NCI-H345 treated with DMSO at 0.1 percent for 48 hours (cell line): ENCODE results near the gene DYRK1A.
"Not testable (repeated sequence)": the region's sequence is repeated elsewhere in the genome, so short reads cannot be mapped to it uniquely, and the experiment has no call there.

Experiments used
- DNase-seq: peaks from one replicate; lab custom pipeline; 2025; ENCODE audit not compliant: unreplicated experiment; lab: John Stamatoyannopoulos, UW

DYRK1A gene

DNA sequence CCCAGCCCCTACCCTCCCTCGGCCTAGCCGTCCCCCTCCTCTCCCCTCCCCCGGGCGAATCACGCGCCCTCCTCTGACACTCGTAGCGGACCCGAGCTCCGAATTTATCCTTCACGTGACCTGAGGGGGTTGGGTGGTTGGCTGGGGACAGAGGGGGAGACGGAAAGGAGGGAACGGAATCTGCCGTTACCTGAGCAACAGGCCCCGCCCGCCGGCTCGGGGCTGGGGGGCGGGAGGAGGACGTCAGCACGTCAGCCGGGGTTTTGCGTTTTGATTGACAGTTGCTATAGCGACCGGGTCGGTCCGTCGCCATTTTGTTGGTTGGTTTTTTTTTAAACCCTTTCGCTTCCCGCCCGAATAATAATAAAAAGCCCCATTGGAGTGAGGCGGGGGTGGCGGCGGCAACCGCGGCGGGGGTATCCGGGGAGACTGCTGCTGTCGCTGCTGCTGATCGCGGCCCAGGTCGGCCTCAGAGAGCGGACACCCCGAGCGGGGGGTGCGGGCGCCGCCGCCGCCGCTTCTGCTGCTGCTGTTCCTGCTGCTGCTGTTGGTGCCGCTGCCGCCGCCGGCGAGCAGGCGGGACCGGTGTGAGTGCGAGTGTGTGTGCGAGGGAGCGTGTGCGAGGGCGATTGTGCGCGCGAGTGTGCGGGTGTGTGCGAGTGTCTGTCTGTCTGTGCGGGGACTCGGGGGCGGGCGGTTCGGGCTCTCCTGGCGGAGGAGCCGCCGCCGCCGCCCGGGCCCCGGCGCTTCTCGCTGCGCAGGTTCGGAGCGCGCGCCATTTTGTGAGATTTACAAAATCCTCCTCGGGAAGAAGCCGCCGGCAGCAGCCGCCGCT, at the start of gene DYRK1A:
Gene DYRK1A, plus strand, starts transcription at position 292 of the 835 bp plus-strand sequence. CDS start 53,602 bp downstream, outside the sequence.
- peak; percentile 99 for DNase-seq

DNA sequence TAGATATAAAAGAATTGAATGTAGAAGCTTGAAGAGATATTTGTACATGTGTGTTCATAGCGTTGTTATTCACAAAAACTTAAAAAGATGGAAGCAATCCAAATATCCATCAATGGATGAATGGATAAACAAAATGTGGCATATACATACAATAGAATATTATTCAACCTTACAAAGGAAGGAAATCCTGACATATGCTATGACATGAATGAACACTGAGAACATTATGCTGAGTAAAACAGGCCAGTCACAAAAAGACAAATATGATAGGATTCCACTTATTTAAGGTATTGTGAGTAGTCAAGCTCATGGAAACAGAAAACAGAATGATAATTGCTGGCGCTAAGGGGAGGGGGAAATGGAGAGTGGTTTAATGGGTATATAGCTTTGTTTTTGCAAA, 47.0 kb upstream of the DYRK1A start:
- DNase-seq, result no peak

DNA sequence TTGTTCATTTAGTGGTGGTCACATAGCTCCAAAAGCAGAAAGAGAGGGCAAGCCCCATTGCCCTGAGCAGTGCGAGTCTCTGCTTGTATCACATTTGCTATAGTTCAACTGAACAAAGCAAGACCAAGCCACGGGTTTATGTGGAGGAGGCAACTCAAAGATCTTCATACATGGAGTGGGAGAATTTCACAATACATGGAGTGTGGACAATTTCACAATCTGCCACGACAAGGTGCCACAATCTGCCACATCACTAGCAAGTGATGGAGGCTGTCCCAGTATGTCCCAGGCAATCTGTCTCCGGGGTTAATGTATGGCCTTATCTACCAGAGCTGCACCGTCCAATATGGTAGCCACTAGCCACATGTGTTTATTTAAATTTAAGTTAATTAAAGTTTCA, 44.5 kb upstream of the DYRK1A start:
- no peak for DNase-seq

DNA sequence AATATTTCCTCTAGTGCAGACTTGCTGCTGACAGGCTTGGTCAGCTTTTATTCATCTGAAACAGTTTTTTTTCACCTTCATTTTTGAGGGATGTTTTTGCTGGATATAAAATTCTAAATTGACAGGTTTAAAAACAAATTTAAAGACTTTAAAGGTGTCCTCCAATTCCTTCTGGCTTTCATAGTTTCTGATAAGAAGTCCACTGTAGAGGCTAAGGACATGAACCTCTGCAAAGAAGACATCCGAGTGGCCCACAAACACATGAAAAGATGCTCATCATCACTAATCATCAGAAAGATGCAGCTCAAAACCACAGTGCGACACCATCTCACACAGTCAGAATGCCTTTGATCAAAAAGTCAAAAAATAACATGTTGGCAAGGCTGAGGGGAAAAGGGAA, 42.0 kb upstream of the DYRK1A start:
- no peak for DNase-seq

DNA sequence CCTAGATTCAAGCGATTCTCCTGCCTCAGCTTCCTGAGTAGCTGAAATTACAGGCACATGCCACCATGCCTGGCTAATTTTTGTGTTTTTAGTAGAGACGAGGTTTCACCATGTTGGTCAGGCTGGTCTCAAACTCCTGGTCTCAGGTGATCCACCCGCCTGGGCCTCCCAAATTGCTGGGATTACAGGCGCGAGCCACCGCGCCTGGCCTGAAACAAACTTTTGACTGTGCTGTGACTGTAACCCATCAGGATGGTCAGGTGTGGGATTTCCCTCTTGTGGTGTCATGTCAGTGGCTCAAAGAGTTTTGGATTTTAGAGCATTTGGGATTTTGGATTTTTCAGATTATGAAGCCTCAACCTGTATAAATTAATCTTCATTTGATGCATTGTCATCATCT, 38.4 kb upstream of the DYRK1A start:
- DNase-seq, result not testable (repeated sequence)

DNA sequence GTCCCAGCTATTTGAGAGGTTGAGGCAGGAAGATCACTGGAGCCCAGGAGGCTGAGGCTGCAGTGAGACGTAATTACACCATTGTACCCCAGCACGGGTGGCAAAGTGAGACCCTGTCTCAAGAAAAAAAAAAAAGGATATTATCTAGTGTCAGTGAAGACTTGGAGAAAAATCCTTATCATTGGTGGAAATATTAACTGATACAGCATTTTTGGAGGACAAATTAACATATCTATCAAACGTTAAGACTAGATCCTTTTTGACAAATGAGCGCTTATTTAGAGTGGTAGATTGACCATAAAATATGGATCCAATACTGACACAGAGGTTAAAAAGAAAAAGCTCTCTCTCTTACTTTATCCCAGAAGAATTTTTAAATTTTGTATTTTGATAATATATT, 35.2 kb upstream of the DYRK1A start:
- no peak for DNase-seq

DNA sequence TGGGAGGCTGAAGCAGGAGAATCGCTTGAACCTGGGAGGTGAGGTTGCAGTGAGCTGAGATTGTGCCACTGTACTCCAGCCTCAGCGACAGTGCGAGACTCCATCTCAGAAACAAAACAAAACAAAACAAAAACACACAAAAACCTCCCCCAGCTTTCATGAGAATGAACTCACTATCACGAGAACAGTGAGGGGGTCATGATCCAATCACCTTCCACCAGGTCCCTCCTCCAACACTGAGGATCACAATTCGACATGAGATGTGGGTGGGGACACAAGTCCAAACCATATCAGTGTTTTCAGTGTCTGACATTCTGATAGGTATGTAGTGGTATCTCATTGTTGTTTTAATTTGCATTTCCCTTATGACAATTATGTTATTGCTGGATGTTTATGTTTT, 31.5 kb upstream of the DYRK1A start:
- DNase-seq, result no peak

DNA sequence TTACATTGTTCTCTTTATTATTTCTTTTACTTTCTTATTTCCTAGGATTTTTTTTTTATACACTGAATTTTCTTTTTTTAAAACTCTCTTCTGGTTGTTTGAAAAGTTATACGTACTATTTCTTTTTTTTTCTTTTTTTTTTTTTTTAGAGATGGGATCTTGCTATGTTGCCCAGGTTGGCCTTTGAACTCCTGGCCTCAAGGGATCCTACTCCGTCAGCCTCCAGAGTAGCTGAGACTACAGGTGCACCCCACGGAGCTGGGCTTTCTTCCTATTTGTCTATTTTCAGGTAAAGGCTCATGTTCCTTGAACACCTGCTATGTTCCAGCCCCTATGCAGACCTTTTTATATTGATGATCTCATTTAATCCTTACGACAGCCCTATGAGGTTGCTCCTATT, 29.4 kb upstream of the DYRK1A start:
- no peak for DNase-seq

DNA sequence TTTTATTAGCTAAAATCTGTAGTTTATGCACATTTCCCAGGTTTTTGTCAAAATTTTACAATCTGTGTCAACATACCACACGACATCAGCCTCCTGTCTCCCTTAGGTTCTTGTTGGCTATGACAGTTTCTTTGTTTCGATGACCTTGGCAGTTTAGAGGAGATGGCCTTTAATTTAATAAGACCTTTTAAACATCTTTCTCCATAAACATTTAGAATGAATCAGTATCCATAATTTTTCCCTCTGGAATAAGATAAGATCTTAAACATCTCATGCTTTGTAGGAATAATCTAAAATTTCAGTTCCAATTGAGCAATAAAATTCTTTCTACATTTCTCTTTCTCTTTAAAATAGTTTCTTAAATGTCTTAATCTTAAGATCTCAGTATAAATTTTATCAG, 28.7 kb upstream of the DYRK1A start:
- DNase-seq, result no peak

DNA sequence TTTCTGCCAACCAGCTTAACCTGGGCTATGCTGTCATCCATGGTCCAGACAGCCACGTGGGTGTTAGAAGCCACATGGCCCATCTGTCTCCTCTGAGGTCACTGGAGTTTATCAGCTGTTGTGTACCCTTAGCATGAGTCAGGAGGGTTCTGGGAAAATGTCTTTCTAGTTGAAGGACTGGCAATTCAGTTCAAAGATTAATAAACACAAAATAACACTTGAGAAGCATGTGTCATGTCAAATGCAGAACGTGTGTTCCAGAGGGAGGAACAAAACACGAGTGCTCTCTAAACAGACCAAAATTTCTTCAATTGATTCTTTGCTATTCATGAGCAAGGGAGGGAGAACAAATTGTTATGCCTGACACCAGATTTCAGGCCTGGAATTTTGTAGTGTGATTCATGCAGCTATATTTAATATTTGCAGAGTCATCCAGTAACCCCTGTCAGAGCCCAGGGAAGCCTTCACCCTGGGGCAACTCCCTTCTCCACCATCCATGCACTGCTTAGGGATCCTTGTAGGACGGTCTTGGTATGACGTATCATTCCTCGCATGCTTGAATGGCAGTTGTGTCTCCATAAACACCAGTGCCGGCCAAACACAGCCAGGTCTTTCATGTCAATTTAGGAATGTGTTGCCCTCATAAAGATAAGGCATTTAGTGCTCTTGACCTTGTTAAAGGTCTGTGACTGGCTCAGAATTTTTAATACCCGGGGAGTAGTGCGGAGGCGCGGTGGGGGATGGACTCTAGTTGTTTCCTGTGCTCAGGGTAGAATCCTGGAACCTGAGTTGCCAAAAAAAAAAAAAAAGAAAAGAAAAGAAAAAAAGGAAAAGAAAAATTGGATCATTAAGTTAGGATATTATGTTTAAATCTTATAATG, 27.7 kb upstream of the DYRK1A start:
- DNase-seq, result no peak

DNA sequence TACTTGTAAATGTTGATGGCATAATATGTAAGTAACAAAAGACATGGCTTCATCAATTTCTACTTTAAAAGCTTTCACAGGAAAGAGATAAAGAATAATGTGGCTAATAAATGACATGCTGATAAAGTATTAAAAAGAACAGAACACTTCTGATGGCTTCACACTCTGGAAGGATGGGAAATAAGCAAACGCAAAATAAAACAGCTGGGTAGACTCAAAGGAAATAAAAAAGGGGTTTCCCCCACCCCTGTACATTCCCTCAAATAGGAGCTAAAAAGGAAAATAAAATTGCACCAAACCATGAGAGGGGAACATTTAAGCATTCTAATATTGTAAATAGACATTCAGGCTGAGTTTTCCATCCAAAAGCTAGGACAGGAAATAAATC, 27.0 kb upstream of the DYRK1A start:
- DNase-seq, result no peak

DNA sequence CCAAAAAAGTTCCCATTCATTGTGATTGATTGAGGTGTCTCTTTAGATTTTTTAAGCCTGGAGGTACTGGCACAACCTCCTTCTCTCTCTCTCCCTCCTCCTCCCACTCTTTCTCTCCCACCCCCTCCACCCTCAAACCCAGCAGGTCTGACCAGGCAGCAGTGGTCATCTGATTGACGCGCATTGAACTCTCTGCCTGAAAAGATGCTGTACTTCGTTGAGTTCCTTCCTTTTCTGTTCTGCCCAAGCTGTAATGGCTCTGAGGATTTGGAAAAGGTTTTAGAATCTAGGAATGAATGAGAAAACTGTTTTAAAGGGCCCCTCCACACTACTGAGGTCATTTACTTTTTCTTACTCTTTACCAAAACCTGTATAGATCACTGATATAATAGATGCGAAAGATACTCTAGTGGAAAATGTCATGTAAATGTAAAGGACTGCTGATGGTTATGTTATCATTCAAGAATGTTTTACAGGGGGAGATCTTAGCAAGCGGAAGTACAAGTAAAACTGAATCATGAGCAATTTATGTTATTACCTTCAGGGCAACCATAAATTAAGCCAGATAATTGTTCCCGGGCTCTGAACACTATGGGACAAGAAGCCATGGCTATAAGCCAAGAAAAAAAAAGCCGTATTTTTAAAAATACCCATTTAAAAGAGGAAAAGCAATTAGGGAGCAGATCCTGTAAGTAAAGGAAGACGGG, 25.2 kb upstream of the DYRK1A start:
- no peak for DNase-seq

DNA sequence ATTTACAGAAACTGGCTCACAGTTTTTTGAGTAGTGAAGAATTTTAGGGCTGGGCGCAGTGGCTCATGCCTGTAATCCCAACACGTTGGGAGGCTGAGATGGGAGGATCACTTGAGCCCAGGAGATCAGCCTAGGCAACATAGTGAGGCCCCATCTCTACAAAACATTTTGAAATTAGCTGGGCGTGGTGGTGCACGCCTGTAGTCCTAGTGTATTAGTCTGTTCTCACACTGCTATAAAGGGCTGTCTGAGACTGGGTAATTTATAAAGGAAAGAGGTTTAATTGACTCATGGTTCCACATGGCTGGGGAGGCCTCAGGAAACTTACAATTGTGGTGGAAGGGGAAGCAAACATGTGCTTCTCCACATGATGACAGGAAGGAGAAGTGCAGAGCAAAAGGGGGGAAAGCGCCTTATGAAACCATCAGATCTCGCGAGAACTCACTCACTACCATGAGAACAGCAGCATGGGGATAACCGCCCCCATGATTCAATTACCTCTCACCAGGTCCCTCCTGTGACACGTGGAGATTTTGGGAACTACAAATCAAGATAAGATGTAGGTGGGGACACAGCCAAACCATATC, 24.4 kb upstream of the DYRK1A start:
- DNase-seq, result no peak

DNA sequence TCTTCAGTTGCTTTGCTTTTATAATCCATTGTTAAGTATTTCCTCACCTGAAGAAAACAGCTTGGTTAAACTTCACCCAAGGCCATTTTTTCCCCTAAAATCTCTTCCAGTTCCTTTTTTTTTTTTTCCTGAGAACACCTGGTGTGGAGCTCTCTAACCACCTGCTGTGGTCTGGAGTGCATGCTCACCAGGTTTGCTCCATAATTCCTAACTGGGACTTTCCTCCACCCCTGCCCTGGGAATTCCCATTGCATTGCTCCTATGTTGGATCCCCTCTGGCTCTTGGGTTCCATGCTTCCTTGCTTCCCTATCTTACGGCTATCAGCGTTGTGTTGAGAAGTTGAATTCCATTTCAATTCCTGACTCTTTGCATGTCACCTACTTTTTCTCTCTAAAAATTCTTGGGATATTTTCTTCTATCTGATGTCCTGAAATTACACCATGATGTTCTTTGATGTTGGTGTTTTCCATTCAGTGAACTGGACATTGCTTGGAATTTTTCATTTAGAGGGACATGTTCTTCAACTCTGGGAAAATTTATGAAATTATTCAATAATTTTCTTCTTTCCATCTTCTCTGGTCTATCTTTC, 19.6 kb upstream of the DYRK1A start:
- DNase-seq, result no peak

DNA sequence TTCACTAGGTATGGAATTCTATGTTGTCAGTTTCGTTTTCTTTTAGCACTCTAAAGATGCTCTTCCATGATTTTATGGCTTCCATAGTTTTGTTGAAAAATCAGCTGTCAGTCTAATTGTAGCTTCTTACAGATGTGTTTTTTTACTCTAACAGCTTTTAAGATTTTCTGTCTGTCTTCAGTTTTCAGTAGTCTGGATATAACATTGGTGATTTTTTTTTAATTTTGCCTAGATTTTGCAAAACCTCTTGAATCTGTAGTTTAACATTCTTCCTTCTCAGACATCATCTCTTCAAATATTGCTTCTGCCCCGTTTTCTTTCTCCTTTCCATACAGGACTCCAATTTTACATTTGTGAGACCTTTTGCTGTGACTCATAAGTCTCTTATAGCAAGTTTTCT, 17.9 kb upstream of the DYRK1A start:
- DNase-seq, result no peak

DNA sequence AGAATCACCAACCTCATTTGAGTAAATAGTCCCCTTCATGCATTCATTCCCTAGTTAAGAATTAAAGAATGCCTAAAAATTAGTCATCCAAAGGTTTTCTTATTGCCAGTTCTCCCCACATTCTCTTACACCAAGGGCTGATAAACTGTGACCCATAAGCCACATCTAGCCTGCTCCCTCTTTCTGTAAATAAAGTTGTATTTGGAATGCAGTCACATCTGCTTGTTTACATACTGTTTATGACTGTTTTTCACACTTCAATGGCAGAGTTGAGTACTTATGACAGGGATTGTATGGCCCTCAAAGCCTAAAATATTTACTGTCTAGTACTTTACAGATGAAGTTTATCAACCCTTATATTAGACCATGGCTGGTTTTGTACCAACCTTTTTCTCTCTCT, 16.1 kb upstream of the DYRK1A start:
- no peak for DNase-seq

DNA sequence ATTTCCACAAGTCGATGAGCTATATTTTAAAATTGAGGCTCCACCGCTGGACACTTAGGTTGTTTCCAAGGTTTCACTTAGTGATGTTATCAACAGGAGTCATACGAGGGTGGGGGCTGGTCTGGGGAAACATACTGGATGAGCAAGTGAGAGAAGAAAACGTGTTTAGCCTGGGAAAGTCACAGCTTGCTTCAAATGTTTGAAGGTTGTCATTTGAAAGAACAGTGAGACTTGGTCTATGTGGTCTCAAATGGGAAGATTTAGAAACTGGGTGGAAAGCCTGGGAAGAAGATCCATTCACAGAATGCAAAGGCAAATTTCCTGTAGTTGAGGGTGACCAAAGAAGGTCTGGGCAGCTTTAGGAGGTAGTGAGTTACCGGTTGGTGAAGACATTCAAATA, 9.9 kb upstream of the DYRK1A start:
- DNase-seq, result no peak

DNA sequence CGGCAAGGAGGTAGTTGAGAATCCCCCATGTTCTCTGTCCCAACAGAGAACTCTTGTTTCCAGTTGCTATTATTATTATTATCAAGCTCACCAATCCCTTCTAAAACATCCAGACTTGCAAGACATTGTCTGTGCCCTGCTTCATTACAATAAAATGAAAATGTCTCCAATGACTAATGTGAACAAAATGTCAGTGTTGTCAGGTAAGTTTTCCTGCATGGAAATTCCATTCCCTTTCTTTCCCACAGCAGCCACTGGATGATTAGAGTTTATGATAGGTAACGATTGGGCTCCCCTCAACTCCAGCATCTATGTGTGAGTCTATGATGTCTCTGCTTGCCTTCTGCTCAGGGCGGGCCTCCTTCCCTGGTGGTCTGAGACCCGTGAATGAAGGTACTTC, 8.9 kb upstream of the DYRK1A start:
- DNase-seq, result no peak

DNA sequence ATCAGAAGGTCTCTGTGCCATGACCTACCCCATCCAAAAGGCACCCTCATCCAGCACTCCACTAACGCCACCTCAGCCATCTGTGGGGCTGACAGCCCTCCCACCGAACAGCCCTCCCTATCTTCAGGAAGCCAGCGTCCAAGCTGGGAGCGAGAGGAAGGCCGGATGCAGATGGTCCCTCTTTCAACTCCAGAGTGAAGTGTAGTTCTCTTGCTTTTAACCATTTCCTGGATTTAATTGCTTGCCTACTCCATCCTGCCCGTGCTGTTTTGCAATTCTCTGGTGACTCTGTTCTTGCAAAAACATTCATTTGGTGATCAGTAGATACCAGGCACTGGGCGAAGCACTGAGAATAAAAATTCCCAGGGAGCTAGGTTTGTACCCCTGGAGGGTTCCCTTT, 8.2 kb upstream of the DYRK1A start:
- no peak for DNase-seq

DNA sequence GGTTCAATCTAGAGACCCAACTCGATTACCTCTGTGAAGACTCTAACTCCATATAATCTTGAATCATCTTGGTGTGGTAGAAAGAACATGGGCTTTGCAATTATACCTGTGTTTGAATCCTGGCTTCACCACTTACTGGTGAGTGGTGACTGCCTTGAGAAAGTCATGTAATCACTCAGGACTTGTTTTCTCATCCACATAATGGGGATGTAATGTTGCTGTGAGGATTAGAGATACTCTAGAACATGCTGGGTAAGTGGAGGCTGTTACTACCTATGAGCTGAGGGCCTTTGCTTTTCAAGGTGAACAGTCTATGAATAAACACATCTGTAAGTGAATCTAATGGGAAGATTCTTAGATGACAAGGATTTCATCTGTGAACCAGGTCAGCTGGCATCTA, 2.6 kb upstream of the DYRK1A start:
- DNase-seq, result no peak

DNA sequence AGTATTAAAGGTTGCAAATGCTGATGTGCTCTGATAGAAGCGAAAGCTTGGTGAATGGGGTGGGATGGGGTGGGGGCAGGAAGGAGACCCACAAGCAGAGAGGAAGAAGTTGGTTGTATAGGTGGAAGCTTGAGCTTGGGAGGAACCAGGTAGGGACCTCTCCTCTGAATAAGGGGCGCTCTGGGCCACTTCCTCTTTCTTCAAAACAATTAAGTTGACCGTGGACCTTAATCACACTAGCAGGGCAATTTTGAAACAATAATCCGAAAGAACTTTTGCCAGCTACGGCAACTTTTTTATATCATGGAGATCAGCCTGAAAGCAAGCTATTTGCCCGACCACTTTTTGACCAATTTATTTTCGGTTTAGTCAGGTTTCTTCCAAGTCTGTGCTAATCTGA, 1.9 kb upstream of the DYRK1A start:
- no peak for DNase-seq
